CD1c-positive myeloid dendritic cell (primary cell): ENCODE data around the gene AFAP1L2.
"Not testable (repeated sequence)": the region's sequence is repeated elsewhere in the genome, so short reads cannot be mapped to it uniquely, and the experiment has no call there.

Experiments used
- DNase-seq: peaks from one replicate; pipeline ENCODE4 v3.0.0-alpha.2; 2016; ENCODE audit errors: extremely low spot score

Gene AFAP1L2

DNA sequence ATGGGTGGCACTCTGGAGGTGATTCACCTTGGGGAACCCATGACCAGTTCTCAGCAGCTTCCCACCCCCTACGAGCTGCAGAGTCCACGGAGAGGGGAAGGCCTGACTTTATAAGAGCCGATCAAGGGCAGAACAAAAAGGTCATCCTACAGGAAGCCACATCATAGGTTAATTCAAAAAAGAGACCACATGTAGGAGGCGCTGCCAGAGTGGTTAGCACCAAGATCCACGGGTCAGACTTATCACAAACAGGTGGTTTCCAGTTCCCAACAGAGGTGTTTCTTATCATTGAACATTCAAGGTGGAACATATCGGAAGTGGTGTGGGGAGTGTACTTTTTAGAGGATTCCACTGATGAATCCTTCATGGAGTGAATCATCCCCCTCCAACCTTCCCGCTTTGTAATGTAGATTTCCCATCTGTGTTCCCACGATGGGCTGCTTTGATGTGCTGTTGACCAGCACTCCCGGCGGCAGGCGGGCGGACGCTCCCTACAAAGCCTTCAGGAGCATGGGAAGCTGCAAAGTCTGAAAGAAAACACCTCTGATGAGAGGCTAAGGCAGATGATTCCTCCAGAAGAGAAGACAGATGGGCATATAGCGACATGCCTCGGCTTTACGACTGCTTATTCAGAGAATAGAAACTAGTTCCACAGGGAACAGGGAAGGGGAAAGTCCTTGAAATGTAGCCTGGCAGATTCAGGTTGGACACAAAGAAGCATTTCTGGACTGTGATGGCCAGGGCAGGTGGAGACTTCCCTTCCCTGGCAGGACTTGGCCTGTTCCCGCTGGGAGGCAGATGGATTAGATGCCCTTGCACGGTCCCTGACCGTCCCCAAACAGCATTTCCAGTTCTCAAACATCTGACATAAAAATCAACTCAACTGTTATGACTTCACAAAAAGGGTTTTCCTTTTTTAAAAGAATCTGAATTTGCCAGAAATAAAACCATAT lies 66.5 kb downstream of the AFAP1L2 start:
- no peak for DNase-seq

GRCh38 chr10:114336823-114337509 lies 67.3 kb downstream of the AFAP1L2 start:
- DNase-seq = no peak

- DNase-seq = no peak
Observed at GRCh38 chr10:114335614-114336013, 68.7 kb downstream of the AFAP1L2 start.

GRCh38 chr10:114334301-114334700 lies 70.0 kb downstream of the AFAP1L2 start:
- DNase-seq = no peak

- DNase-seq = not testable (repeated sequence)
Observed at GRCh38 chr10:114333441-114333840, 70.9 kb downstream of the AFAP1L2 start.

DNA sequence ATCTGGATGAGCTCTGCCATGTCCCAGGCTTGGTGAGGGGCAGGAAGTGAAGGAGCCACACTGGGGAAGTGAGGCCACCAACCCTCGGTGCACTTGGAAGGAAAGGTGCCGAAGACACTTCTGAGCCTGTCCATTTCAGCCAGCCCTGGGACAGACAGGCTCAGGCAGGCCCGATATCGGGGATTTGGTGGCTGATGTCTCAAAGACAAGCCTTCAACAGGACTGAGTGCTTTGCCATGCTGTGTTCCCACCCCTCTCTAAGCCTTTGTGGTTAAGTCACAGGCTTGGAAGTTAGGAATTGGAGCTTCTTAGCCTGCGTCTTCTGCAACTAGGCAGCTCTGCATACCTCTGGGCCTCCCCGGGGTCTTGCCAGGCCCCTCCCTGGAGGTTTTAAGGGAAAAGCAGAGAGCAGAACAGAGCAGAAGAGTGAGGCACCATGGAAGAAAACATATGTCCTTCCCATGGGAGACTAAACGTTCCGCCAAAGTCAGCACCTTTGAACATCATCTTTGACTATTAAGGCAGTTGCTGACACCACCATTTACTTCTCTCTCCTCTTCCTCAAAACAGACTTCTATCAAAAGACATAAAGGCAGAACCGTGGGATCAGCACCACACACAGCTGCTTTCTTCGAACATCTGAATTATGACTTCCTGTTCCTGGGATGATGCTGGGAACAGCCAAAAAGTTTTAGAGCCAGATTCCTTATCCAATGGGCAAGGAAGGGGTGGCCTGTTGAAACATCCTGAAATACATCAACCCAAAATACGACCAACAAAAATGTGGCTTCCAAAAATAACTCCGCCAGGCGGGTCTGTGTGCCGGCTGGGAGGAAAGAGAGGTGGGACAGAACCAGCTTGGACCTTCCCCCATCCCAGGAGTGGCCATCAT lies 71.8 kb downstream of the AFAP1L2 start:
- no peak for DNase-seq

- DNase-seq = no peak
Observed at GRCh38 chr10:114329634-114330365, 74.5 kb downstream of the AFAP1L2 start.

GRCh38 chr10:114328874-114329273 lies 75.4 kb downstream of the AFAP1L2 start:
- no peak for DNase-seq

- no peak for DNase-seq
Observed at GRCh38 chr10:114328441-114328812, 75.9 kb downstream of the AFAP1L2 start.

GRCh38 chr10:114327537-114328440 lies 76.5 kb downstream of the AFAP1L2 start:
- no peak for DNase-seq

DNA sequence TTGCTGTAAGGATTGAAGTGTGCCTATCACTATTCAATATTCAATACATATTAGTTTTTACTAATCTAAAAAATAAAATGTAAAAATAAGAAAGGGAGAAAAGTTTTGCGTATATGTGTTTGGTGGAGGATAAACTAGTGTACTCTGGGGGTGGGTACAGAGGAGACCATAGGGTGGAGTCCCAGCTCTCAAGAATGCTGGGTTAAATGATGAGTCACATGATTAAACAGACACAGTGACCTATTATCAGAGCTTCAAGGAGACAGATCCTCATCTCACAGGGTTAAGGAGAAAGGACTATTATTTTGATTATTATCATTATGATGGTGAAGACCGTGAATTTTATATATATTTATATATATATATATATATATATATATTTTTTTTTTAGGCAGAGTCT lies 77.5 kb downstream of the AFAP1L2 start:
- no peak for DNase-seq

DNA sequence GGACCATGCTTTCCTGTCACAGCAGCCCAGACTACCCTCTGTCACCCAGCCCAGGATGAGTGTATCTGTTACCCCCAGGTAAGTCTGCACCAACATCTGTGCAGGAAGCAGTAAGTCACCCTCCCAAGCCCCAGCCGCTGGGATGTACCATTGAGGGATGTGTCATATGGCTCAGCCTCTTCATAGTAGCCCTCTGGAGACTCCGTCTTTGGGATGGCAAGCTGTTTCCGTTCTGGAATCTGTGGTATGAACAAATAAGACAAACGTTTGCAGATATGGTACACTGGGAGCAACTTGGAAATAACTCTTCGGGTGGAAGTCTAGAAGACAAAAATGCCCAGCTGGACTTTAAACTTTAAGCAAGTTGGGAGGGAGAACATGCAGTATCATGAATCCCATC lies 81.3 kb downstream of the AFAP1L2 start:
- no peak for DNase-seq

GRCh38 chr10:114322344-114322743 lies 82.0 kb downstream of the AFAP1L2 start:
- no peak for DNase-seq

- DNase-seq = no peak
Observed at GRCh38 chr10:114320249-114321116, 83.8 kb downstream of the AFAP1L2 start.

DNA sequence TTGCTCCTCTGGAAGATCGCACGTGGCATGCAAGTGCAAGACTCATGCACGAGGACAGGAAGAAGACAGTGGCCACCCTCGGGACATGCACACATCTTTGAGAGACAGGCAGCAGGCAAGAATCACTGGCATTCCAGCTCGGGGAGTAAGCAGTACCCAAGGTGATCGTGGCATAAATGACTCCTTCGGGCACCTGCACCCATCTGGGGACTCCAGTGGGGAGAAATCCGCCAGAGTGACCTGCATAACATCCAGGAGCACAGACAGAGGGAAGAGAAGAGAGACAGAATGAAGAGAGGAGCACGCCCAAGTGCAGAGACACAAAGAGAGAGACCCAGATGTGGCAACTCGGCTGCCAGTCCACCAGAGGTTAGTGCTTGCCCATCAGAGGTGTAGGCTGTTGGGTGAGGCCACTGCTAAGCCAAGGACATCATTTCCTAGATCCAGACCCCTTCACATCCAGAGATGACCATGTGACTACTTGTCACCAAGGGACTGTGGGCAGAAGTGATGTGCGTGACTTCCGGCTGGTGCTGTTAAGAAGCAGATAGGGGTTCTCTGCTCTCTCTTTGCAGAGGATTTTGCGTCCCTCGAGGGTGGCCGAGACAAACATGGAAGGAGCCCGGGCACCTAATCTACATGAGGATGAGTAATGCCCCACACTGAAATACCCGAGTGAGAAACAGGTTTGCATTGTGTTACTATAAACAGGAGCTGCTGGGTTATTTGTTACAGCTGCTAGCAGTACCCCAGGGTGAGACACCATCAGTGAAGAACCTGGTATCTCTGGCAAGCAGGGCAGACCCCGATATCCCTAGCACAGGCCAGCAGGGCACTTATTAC lies 84.7 kb downstream of the AFAP1L2 start:
- DNase-seq = no peak

DNA sequence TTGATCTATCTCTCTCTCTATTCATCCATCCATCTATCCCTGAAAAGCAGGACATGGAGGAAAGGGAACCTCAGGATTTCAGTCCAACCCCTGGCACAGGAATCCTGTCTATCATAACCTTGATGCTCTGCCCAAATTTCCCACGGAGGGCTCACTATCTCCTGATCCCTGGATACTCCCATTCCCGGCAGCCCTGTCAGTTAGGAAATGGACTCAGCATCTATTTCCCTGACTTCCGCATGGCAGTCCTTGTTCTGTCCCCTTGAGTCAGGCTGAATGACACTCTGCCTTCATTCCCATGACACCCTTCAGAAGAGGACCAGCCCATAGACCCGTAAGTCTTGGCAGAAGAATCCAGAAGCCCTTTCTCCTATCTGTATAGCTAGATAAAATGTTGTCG lies 87.6 kb downstream of the AFAP1L2 start:
- DNase-seq = no peak

DNA sequence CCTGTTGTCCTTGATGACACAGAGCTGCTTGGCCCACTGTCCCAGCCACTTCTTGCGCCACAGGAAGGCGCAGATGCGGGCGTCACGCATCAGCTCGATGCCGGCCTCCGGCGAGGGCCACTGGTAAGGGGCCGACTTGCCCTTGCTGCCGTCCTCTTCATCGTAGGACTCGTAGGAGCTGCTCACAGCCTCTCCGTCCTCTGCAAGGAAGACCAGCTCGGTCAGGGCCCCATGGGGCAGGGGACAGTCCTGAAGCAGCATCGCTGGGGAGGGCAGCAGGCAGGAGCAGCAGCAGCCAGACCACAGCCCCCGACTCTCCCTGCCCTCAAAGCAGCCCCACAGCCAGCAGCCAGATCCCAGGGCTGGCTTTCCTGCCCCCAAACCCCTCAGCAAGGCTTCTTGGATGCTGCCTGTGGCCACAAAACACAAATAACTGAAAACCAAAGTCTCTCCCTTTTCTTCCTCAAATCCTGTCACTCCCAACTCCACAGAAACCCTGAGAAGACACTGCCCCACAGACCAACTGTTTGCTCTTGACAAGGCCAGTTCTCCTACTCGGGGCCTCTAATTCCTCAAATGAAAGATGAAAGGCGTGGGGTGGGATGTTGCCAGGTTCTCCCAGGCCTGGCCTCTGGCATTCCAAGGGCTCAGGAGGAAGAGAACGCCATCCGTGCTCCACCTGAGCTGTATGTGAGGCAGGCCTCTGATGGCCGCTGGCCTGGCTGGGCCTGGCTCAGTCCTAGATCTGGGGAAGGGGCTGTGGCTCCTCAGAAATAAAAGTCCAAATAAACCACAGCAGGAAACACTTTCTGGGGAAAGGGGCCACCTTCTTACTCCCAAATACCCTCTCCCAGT lies 88.5 kb downstream of the AFAP1L2 start:
- DNase-seq = no peak
